Germinal center (tissue), 1 donor: Measurements from ENCODE around the gene CYLC1.
A peak's percentile ranks its signal among the peaks of the same experiment; 100 is the strongest.

Experiments used
- DNase-seq: peaks from one replicate; pipeline ENCODE4 v3.0.0; 2012; ENCODE audit warnings: mixed read lengths, low spot score

CYLC1 gene, protein sequence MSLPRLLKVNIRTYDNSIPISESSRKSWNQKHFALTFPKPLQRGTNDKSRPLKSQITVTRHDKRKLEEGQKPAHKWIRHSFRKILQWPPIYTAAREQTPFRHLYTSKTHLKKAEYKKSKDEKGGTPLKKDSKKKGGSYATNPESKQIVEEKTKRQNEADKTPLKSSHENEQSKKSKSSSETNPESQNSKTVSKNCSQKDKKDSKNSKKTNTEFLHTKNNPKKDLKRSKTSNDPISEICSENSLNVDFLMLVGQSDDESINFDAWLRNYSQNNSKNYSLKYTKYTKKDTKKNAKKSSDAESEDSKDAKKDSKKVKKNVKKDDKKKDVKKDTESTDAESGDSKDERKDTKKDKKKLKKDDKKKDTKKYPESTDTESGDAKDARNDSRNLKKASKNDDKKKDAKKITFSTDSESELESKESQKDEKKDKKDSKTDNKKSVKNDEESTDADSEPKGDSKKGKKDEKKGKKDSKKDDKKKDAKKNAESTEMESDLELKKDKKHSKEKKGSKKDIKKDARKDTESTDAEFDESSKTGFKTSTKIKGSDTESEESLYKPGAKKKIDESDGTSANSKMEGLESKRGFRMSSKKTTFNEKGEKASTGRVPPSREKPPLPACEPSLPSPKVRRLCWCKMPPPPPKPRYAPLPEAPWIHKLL

DNA sequence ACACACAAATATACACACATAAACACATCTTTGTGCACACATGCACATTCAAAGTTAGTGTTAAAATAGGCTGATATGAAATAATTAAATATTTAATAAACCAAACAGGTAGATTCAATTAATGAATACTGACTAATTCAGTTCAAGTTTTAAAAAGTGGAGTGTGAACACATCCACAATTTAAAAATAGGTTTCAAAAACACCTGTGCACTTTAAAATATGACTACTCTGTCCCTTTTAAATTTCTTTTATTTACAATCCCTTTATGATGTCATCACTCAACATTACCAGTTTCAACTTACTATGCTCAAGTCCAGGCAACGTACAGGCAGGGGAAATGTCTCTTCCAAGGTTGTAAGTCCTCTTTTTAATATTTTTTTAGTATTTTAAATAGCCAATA is at the start of gene CYLC1:
Gene CYLC1 (plus strand): TSS at position 301 of the 400 bp plus-strand sequence. CDS start 37 bp downstream, at position 338.
- no peak for DNase-seq

DNA sequence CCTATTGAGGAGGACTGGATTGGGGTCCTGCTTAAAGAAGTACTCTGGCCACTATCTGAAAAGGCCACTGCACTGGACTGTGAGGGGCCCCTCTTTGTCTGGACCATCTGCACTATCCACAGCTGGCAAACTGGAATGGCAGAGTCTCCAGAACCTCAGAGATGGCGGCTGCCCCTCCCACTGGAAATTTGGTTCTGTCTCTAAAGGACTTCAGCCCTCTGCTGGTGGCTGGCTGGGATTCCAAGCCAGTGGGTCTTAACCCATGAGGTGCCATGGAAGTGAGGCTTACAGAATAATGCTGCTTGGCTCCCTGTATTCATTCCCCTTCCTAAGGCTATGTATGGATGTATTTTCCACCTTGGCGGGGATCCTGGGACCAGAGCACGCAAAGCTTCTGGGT is 41.6 kb upstream of the CYLC1 start:
- DNase-seq: no peak

DNA sequence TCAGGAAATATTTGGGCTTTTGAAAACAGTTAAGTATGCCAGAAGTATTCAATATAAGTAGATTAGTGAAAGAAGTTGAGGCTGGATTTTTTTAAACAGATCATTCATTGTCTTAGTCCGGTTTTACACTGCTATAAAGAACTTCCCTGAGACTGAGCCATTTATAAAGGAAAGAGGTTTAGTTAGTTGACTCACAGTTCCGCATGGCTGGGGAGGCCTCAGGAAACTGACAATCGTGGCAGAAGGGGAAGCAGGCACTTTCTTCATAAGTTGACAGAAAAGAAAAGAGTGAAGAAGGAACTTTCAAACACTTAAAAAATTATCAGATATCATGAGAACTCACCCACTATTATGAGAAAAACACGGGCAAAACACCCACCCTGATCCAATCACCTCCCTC is 31.1 kb upstream of the CYLC1 start:
- DNase-seq: no peak

DNA sequence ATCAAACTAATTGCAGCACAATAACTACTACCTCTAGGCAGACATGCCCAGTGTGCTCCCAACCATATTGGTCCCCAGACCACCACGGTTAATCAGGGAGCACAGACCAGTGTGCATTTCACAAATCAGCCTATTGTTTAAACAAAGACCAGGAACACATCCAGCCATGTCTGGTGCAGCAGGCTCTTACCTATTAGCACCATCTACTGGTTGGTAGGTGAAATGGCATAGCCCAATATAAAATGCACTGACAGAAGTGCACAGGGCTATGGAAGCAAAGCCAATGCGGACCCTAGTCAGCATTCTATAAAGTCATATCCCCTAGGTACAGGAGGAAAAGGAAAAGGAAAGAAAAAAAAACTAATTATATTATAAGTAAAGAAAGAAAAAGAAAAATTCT is 15.5 kb upstream of the CYLC1 start:
- DNase-seq: peak; percentile 1

DNA sequence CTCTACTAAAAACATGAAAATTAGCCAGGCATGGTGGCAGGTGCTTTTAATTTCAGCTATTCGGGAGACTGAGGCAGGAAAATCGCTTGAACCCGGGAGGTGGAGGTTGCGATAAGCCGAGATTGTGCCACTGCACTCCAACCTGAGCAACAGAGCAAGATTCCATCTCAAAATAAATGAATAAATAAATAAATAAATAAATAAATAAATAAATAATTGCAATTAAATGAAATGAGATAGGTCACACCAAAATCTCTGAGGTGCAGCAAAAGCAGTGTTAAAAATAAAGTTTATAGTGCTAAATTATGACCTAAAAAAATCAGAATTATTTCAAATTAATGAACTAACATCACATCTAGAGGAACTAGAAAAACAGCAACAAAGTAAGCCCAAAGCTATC is 13.6 kb upstream of the CYLC1 start:
- DNase-seq: no peak

DNA sequence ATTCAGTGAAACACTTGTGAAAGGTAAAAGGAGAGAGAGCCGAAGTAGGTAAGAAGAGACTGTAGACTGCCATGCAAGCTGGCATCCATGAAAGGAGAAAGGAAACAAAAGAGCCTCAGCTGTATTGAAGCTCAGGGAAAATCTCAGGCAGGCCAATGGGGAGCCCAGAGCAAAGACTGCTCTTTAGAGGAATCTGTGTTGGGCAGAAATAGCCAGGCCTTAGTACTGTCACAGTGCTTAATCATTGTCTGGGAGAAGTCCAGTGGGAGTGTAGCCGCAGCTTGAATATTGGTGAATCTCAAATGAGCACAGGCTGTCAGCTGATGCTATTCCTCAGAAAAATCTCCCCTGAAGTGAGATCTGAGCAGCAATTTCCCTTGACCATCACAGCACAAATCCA is 27.6 kb downstream of the CYLC1 start:
- DNase-seq: no peak

DNA sequence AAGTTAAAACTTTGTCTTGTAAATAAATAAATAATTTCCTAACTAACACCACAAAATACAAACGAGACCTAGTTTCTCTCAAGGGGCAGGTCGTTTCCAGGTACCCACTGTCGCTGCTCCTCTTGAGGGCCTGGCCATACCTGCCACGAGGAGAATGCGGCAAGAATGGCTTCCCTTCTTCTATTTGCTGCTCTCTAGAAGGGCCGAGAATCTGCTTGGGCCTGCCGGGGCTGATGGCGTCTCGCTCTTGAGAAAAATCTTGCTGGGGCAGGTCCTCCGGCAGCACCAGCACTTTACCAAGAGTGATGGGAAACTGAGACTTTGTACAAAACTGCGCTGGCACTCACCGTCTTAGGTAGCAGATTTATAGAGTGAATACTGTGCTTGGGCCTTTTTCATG is 31.5 kb downstream of the CYLC1 start:
- DNase-seq: no peak

DNA sequence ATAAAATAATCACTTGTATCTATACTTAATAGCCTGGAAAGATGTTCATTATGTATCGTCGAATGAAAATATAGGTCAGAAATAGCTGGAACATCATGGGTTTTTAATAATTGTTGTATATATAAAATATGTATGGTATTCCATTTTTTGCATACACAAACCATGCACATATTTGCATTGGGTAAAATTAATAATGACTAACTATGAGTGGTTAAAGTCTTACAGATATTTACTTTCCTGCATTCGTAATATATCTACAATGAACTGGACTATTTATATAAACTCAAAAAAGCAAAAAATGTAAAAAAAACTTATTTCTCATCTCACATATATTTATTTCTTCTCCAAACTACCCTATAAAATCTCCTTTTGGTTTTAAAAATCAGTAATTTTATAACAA is 46.0 kb downstream of the CYLC1 start:
- DNase-seq: no peak

DNA sequence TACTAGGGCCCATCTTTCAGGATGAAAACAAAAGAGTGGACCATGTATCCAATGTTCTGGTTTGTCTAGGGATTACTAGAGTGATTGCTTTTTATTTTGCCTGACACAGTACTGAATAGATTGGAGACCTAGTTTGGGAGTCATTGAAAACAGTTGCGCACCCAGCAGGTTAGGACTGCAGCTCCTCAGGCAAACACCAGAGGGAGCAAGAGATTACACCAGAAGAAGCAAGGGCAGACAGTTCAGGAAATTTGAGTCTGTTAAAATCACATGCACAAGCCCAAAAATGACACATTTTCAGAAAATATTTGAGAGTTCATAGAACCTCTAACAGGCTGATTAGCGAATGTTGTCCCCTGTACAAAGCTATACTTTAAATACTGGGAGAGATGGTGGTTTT is 55.6 kb downstream of the CYLC1 start:
- no peak for DNase-seq

DNA sequence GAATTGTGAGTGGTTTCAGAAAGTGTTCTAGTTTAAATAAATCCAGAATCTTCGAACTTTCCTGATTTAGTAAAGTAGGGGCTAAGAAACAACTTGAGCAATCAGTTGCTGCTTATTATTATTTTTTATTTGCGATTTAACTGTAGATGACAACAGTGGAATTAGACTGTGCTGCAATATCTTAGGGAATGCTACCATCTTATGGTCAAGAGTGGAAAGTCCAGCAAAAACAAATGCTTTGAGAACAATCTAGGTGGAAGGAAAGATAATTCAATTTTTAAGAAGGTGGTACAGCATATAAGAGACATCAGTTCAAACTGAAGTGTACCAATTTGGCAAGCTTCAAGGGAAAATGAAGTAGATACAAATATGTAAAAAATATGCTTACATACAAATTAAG is 73.3 kb downstream of the CYLC1 start:
- DNase-seq: no peak
